Kasumi-1 (cell line): ENCODE results near the gene PCDHB14.
"Not testable (repeated sequence)": the region's sequence is repeated elsewhere in the genome, so short reads cannot be mapped to it uniquely, and the experiment has no call there.

Experiments used
- DNase-seq, 2 experiments: peaks; one replicate each; lab custom pipeline; 2025; lab: John Stamatoyannopoulos, UW

PCDHB14 gene

DNA sequence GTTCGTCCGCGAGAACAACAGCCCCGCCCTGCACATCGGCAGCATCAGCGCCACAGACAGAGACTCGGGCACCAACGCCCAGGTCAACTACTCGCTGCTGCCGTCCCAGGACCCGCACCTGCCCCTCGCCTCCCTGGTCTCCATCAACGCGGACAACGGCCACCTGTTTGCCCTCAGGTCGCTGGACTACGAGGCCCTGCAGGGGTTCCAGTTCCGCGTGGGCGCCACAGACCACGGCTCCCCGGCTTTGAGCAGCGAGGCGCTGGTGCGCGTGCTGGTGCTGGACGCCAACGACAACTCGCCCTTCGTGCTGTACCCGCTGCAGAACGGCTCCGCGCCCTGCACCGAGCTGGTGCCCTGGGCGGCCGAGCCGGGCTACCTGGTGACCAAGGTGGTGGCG lies 12.9 kb upstream of the PCDHB14 start:
- not testable (repeated sequence) for DNase-seq

GRCh38 chr5:141210849-141211248 lies 12.3 kb upstream of the PCDHB14 start:
- not testable (repeated sequence) for DNase-seq

DNA sequence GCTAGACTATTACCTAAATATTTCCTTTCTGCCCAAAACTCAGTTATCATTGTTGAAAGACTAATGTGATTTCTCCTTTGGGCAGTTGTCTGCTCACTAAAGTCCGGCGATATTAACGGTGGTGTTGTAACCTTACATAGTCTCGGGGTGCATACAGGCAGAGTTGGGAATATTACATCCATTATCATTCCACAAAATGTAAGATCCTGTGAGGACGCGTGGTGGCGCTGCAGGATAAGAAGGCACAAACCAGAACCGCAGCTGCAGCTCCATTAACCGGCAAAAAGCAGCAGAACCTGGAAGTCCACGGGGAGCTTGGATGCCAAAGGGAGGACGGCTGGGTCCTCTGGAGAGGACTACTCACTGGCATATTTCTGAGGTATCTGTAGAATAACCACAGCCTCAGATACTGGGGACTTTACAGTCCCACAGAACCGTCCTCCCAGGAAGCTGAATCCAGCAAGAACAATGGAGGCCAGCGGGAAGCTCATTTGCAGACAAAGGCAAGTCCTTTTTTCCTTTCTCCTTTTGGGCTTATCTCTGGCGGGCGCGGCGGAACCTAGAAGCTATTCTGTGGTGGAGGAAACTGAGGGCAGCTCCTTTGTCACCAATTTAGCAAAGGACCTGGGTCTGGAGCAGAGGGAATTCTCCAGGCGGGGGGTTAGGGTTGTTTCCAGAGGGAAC lies 9.3 kb upstream of the PCDHB14 start, which contains the start of gene PCDHB13:
Gene PCDHB13 (plus strand): TSS at position 264 of the 684 bp plus-strand sequence. CDS start 205 bp downstream, at position 469.
- not testable (repeated sequence) for DNase-seq

GRCh38 chr5:141214583-141214982 lies 8.6 kb upstream of the PCDHB14 start:
- not testable (repeated sequence) for DNase-seq

DNA sequence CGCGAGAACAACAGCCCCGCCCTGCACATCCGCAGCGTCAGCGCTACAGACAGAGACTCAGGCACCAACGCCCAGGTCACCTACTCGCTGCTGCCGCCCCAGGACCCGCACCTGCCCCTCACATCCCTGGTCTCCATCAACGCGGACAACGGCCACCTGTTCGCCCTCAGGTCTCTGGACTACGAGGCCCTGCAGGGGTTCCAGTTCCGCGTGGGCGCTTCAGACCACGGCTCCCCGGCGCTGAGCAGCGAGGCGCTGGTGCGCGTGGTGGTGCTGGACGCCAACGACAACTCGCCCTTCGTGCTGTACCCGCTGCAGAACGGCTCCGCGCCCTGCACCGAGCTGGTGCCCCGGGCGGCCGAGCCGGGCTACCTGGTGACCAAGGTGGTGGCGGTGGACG lies 7.6 kb upstream of the PCDHB14 start:
- not testable (repeated sequence) for DNase-seq

DNA sequence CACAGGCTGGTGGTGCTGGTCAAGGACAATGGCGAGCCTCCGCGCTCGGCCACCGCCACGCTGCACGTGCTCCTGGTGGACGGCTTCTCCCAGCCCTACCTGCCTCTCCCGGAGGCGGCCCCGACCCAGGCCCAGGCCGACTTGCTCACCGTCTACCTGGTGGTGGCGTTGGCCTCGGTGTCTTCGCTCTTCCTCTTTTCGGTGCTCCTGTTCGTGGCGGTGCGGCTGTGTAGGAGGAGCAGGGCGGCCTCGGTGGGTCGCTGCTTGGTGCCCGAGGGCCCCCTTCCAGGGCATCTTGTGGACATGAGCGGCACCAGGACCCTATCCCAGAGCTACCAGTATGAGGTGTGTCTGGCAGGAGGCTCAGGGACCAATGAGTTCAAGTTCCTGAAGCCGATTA lies 7.1 kb upstream of the PCDHB14 start:
- DNase-seq, result not testable (repeated sequence)

GRCh38 chr5:141224844-141225243 lies 1.7 kb downstream of the PCDHB14 start:
- not testable (repeated sequence) for DNase-seq

GRCh38 chr5:141225421-141225820 lies 2.3 kb downstream of the PCDHB14 start:
- not testable (repeated sequence) for DNase-seq

- no peak for DNase-seq
These were observed 11.0 kb downstream of the PCDHB14 start for GRCh38 chr5:141234109-141234667.

GRCh38 chr5:141235922-141236321 lies 12.8 kb downstream of the PCDHB14 start:
- DNase-seq, result not testable (repeated sequence)

GRCh38 chr5:141236516-141237313 lies 13.6 kb downstream of the PCDHB14 start:
- DNase-seq, result no peak

GRCh38 chr5:141241496-141241895 lies 18.4 kb downstream of the PCDHB14 start:
- DNase-seq, result no peak

DNA sequence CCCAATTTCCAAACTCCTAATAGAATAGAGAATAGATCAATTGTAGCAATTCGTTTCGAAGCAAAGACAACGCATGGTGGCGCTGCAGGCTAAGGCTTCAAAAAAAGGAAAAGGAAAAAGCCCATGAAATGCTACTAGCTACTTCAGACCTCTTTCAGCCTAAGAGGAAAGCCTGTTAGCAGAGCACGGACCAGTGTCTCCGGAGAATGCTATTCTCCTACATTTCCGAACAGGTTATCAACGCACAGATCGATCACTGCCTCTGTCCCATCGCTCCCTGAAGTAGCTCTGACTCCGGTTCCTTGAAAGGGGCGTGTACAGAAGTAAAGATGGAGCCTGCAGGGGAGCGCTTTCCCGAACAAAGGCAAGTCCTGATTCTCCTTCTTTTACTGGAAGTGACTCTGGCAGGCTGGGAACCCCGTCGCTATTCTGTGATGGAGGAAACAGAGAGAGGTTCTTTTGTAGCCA lies 22.1 kb downstream of the PCDHB14 start, which contains the start of gene PCDHB15:
Gene PCDHB15 (plus strand): TSS at position 146 of the 468 bp plus-strand sequence. CDS start 184 bp downstream, at position 330.
- no peak for DNase-seq

- DNase-seq, result not testable (repeated sequence)
These were observed 23.8 kb downstream of the PCDHB14 start for GRCh38 chr5:141246971-141247370.

- DNase-seq, result not testable (repeated sequence)
These were observed 24.3 kb downstream of the PCDHB14 start for GRCh38 chr5:141247434-141247833.

GRCh38 chr5:141250576-141250975 lies 27.4 kb downstream of the PCDHB14 start:
- DNase-seq, result no peak

- DNase-seq, result no peak
These were observed 35.3 kb downstream of the PCDHB14 start for GRCh38 chr5:141258464-141258863.

- DNase-seq, result no peak
These were observed 35.8 kb downstream of the PCDHB14 start for GRCh38 chr5:141258948-141259347.

DNA sequence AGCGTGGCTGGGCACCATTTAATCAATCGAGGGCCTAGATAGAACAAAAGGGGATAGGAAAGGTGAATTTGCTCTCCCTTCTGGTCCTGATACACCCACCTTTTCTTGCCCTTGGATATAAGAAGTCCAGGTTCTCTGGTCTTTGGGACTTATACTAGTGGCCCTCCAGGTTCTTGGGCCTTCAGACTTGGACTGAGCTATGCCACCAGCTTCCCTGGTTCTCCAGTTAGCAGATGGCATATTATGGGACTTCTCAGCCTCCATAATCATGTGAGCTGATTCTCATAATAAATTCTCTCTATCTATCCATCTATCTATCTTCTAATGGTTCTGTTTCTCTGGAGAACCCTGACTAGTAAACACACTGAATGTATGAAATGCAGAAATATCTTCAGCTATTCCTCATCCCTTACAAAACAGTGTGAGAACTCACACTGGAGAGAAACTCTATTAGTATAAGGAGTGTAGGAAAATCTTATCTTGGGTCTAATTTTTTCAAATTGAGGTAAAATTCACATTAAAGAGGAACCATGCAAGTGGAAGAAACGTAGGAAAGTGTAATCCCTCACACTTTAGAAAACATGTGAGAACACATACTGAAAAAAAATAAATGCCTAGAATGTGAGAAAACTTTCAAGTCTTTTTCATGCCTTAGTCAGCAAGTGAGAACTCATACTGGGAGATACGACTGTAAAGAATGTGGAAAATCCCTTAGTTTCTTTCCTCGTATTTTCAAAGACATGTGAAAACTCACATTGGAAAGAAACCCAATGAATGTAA lies 37.5 kb downstream of the PCDHB14 start:
- DNase-seq, result peak; percentile 9 to 15

- DNase-seq, result no peak
These were observed 38.0 kb downstream of the PCDHB14 start for GRCh38 chr5:141261238-141261546.

DNA sequence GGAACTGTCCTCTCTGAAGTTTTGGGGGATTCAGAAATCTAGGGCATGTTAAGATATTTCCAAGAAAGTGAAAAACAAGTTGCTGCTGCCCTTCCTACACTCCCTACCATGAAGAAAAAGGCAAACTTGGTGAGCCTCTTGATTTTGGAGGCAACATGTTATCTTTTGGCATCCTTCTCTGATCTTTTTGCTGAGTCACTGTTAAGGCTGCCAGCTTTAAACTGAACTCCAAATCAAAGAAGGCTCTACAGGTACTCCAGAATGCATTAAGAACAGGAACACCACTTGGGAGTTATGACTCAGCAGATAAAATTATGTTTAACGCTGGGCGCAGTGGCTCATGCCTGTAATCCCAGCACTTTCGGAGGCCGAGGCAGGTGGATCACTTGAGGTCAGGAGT lies 46.1 kb downstream of the PCDHB14 start:
- no peak for DNase-seq

DNA sequence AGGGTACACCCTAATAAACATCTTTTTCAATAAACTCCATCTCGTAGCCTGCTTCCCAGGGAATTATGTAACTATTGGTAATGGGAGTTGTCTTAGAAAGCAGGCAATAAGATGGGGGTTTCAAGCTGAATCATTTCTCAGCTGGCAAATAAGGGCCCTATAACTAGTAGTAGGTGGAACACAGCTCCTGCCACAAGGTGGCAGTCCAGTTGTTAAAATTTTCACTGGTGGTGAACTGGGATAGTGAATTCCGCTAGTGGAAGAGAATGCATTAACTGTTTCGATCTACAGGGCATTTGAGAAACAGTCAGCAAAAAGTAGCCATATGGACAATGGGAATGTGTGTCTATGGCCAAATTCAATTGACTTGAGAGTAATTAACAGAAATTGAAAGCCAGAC lies 49.8 kb downstream of the PCDHB14 start:
- no peak for DNase-seq
